Suppressor macrophage (primary cell): Measurements from ENCODE around the gene PDZRN4.

Experiments
- DNase-seq, 4 experiments: peaks; one replicate each; pipeline ENCODE4 v3.0.0-alpha.2; 2020 to 2022

Gene PDZRN4

DNA sequence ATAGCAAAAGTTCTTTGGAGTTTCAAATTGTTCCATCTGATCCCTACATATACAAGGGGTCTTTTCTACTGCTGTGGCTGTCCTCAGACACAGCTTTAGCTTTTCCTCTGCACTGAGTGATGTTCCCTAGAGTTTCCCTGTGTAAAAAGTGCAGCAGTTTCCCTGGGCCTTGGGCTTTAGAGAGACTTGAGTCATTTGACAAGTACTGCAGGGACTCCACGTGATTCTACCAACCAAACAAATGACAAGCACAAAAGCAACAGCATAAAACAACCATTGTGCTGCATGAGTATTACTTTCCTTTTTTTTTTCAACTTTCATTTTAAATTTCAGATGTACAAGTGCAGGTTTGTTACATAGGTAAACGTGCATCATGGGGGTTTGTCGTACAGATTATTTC lies 272.8 kb downstream of the PDZRN4 start:
- no peak for DNase-seq

DNA sequence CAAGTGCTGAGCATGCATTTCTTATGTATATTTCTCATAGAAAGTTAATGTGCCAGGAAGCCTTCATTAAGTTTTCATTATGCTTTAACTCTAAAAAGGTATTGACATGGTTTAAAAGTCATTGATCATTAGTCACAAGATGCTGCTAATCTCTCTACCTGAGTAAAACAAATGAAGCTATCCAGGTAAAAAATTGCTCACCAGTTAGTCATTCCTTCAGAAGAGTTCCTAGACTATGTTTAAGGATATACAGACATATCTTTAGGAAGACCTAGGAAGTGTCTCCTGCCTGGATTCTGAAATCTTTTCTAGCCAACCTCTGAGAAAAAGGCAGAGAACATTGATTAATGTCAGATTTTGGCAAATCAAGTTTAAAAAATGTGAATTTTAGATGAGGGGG lies 274.2 kb downstream of the PDZRN4 start:
- no peak for DNase-seq

DNA sequence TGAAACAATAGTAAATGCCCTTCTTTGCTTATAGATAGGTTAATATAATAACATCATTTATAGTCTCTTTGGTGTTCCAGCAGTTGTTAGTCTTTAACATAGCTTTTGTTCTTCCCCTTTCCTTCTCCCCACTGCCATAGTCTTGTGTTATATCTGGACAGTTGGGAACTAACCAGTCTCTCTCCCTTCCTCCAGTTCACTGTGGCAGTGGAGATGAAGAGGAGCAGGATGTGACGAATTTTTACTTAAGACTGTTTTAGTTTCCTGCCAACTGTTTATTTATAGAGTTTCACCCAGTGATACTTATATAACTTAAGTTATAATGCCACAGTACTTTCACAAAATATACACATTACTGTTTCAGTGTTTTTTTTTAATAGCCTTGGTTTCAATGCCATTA lies 277.4 kb downstream of the PDZRN4 start:
- peak; percentile 4 to 37 (median 16) for DNase-seq

DNA sequence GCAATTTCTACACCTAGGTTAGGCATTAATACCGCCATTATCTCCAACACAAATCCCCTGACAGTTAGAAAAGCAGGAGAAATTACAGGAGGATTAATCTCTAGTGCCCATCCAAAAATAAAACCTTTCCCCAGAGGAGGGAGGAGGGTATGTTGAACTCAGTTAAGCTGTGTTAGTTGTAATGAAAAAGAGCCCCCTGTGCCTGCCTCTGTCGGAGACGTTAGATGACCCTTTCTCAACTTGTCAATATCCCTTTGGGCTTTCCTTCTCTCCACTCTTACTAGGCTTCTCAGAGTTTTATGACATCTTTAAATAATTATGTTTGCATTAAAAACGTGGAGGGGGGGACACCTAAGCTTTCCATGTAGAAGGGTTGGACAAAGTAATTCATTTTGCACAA lies 278.2 kb downstream of the PDZRN4 start:
- DNase-seq = no peak

DNA sequence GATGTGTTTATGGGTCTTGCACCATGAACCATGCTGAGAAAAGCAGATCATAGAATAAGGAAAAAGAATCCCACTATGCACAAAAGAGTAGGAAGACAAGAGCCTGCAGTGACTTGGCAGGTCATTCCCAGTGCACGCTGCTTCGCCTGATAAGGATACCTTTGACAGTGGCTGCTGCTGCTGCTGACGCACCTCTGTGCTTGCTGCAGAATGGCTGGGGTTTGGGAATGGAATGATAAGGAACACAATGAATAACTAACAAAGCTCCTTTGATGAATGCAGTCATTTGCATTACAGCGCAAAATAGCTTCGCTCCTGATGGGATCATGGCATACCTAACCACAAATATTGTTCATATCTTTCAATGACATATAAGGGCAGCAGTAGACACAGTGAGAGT lies 278.7 kb downstream of the PDZRN4 start:
- no peak for DNase-seq

DNA sequence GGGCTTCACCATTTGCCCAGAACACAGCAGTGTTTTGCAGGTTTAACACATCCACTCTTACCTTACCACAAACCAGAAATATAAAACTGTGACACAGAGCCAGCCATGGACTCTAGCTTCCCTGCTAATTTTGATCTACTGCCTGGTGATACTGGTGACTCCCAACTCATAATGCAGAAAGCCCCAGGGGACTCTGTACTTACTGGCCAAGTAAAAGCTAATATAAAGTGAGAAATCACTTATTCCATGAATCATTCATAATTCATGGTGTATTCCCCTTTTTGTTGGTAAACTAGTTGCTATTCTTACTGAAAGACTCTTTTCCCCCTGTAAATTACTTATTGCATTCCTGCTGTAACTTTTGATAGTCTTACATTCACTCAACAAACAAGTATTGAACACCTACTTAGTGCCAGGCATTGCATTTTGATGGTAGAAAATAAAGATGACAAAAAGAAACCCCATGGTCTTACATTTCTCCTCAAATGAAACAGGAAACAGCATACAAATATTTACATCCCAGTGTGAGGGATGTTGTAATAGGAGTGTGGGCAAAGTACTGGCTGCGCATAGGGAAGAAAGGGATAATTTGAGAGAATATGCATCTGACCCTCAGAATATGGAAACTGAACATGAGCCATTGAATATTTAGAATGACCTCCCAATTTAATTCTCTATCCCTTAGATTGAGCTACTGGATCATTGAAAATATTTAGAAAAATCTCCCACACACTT lies 279.6 kb downstream of the PDZRN4 start:
- peak; percentile 13 to 58 (median 46) for DNase-seq

DNA sequence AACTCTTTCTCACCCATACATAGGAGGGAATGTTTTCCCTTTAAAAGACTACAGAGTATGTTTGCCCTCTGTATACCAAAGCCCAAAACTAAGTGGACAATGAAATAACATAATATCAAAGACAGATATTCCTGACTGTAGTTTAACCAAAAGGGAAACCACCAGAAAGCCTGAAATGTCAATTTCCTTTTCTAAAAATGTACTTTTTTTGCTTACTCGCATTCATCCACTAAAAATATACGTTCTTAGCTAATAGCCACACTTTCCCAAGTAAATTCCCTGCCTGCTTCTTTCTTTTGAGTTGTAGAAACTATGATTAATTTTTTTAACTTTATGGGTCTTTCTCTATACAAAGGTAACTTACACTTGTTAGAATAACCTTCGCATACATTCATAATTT lies 280.2 kb downstream of the PDZRN4 start:
- DNase-seq = peak in 1 of 4 experiments; percentile 31

DNA sequence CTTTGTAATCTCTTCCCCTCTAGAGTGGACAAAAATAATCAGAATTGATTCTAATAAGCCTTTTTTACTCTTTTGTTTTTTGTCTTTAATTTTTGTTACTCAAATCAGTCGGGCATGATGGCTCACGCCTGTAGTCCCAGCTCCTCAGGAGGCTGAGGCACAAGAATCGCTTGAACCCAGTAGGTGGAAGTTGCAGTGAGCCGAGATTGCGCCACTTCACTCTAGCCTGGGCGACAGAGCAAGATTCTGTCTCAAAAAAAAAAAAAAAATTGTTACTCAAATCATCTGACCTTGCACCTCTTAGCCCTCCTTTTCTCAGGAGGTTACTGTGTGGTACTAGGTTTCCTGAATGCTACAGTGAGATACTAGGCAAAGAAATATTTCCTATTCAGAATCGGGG lies 280.6 kb downstream of the PDZRN4 start:
- DNase-seq = peak; percentile 10 to 42 (median 35)

DNA sequence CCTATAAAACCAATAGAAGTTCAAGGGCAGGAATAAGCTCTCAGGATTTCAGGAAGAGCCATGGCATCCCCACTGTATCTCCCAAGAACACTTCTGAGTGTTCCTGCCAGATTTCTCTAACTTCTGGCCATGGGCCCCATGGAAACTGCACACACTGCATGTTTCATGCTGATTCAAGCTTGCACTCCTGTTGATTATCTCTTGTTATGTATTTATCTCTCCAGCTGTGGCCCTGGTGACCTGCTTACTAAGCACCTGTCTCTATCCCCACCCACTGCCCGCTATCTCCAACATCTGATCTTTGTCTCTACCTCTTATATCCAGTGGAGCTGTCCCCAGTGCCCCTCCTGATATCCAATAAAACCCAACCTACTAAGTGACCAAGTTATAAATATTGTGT lies 285.3 kb downstream of the PDZRN4 start:
- no peak for DNase-seq

DNA sequence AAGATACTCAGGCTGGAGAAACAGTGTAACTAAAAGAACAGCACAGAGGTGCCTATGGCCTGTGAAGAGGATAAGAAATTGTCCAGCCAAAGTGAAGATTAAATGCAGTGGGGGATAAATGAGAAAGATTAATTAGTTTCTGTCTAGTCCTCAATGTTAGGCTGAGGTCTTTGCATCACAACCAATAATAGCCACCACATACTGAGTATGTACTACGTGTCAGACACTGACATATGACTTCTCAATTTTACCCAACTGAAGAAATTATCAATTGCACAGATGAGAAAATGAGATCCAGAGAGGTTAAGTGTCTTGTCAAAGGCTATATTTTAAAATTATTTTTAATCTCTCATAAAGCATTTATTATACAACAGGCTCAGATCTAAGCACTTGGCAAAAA lies 285.9 kb downstream of the PDZRN4 start:
- no peak for DNase-seq

DNA sequence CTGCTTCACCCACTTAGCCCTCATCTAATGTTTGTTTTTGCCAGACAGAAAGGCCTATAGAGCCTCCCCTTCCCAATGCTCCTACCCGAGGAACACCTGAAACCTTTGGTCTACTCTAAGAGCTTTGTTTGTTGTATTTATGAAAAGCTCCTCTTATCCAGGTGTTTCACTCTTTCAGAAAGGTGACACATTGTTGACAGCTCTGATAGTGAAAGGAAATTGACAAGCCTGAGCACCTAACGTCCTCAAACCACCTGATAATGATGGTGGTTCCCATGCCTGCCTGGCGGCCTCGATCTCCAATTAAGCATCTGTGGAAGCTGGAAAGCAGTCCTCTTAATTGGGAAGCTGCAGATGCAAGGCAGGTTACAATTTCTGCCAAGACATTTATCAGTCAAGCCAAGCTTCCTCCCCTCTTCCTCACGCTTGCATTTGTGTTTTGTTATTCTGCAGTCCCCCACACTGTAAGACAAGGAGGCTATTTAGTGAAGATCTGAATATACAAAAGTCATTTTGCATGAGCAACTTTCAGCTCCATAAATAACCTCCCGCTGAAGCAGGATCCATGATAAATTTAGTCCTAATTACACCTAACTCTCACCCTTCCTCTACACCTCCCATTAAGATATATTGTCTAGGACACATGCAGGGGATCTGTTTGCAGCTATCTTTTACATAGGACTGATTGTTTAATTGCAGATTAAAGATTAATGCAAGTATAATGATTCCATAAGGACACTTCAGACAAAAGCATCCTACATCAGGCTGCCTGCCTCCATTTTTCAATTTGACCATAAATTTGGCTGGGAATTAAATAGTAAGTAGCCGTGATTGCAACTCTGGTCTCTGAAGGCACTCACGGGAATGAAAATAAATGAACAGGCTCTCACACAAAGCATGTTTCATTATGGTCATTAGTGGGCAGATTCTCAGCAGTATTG lies 288.6 kb downstream of the PDZRN4 start:
- no peak for DNase-seq

DNA sequence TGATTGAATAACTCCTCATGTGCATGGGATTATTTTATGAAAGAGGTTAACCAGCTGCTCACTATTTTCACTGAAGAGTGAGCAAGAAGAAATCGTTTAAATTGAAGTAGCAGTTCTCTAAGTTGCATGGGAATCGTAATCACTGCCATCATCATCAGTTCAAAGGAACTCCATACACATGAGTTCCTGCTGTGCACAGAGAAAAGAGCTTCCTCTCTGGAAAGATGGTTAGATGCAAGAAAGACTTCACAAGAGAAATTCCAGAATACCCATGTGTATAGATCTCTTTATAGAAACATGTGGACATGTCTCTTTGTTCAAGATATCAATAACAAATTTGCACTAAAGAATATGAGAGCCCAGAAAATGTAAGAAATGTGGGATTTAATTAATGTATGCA lies 291.3 kb downstream of the PDZRN4 start:
- no peak for DNase-seq

DNA sequence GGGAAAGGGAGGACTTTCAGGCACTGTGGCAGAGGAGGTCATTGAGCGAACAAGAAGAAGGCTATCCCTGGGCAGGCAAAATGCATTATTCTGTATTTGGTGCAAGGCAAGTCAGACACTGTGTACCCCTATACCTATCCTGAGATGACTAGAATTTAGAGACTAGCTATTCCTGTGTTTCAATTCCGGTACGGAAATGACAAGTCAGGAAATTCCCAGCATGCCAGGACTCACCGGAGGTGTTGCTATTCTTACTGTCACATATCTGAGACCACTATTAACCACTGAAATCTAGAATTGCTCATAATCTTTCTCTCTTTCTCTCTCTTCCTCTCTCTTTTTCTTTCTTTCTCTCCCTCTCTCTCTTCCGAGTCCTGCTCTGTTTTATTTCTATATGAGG lies 297.1 kb downstream of the PDZRN4 start:
- DNase-seq = no peak

DNA sequence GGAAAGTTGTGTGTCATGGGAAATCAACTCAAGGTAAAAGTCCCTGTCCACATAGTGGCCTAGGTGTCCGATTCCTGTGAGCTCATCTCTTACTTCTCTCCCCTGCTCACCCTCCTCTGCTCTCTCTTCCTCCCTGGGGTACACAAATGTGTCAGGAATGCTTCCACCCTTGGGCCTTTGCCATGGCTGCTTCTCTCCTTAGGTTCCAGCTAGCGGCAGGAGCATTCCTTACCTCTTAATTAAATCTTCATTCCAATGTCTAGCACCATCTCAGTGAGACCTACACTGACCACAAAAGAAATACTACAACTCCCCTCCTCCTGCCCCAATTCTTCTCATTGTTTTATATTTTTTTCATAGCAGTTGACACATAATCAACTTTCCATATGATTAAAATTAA lies 298.6 kb downstream of the PDZRN4 start:
- no peak for DNase-seq

DNA sequence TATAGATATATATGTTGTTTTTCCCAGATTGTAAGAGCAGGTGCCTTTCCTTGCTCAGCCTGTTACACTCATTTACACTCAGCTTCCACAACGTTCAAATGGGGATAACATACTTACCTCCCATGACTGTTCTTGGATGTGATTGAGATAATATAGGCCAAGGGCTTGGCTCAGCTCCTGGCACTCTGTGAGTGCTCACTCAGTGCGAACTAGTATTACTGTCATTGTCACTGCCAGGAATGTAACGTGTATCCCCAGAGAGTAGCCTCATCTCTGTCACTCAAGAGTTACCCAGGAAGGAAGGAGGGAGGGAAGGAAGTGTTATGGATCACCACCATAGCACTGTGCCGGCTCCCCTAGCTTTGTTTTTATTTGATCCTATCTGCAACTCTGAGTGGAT lies 307.9 kb downstream of the PDZRN4 start:
- DNase-seq = no peak

DNA sequence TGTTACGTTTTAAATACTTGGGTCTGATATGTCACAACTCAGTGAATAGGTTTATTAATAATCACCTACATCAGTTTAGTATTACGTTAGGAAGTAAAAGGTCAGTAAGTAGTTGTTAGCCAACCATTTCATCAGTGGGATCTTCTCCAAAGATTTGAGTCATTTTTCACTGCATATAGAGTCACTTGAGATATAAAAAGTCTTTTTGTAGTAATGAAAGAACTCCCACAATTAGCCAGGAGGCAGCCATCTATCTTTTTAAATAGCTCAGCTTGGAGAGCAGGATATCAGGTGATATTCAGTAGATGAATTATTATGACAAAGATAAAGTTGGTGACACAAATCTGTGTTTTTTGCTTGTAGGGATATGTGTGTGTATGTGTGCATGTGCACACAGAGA lies 309.3 kb downstream of the PDZRN4 start:
- no peak for DNase-seq

DNA sequence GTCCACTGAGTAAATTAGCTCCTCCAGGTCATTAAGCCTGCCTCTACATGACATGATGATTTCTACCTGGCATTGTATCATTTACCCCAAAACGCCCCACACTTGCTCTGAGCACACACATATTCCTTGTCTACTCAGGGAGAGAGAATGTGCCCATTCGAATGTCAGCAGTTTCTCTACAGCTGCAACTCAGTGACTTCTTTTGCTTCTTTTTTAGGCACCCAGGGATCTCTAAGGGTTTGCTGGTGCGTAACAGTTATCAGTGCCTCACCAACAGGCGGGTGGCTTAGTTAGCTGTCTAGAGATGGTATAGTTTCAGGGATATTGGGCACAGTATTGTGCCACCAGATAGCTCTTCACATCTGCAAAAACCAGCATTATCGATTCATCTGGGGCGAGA lies 316.9 kb downstream of the PDZRN4 start:
- DNase-seq = no peak

DNA sequence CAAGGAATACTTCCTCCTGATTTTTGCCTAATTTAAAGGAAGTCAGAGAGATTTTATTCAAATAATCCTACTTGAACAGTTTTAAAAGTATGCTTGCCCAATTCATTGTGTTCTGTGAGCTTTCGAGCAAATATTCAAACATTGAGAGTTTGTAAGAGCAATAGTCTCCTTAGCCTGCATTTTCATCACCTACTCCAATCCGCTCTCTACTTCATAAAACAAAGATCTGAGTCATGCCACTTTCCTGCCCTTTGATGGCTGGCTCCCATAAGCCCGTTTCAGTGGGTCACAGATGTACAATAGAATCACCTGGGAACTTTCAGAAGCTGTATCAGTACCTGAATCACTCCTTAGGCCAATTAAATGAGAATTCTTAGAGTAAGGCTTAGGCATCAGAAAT lies 319.2 kb downstream of the PDZRN4 start:
- no peak for DNase-seq

DNA sequence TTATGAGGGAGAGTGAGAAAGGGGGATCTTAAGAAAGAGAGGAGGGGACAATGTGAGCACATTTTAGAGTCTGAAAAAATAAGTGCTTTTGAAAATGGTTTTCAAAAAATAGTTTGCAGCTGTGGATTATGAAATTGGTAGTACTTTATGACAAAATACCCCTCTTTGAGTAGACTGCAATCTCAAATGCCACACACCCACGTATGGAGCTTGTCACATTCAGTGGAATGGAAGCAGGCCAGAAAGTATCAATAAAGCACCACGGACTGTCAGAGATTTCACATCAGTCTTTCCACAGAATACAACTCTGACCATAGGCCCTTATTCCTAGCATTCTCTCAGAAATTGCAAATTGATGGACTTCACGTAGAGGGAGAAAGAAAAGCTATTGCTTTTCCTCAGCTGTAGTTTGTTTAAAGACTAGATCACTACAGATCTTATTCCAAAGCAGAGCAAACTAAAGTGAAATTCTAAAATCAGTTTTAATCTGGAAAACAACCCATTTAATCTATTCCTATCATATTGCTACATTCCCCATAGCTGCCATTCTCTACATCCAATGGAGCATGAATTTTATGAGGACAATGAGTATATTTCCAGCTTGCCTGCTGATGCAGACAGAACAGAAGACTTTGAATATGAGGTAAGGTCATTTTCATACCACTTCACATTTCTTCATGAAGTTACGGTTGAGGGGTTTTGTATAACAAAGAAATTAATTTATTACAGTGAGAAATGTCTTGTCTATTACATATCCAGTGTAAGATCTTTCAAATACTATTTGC lies 321.3 kb downstream of the PDZRN4 start:
- peak; percentile 37 to 71 (median 59) for DNase-seq

DNA sequence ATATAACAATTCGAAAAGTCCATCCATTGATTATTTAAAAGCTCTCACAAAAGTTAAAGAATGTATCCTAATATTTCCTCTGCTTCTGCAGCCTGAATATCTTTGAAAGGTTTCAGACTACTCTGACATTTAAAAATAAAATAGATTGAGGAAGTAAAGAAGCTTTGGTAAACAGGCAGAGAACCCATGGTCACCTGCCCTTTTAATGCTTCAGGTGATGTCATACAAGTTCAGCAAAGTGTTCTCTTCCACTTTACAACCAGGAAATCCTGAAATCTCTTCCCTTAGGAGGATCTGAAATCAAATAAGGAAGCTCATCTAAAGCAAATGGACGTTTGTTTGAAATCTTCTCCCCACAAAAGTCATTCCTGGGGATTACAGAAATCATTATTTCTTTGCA lies 322.4 kb downstream of the PDZRN4 start:
- peak; percentile 26 to 71 (median 56) for DNase-seq

DNA sequence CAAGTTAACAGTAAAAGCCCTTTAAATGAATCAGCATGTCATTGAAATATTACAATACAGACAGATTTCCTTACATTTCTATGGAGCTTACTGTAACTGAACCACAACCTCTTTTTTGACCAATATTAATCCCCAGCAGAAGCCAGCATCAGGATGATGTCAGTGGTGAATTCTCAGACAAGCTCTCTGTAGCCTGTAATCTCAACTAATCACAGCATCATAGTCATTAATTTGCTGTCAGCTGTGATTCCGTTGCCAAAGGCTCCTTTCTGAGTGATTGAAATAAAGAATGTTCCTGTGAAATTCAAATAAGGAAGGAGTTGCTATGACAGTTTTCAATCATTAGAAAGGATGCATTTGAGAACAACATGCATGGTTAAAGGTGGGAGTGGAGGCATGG lies 323.1 kb downstream of the PDZRN4 start:
- no peak for DNase-seq

DNA sequence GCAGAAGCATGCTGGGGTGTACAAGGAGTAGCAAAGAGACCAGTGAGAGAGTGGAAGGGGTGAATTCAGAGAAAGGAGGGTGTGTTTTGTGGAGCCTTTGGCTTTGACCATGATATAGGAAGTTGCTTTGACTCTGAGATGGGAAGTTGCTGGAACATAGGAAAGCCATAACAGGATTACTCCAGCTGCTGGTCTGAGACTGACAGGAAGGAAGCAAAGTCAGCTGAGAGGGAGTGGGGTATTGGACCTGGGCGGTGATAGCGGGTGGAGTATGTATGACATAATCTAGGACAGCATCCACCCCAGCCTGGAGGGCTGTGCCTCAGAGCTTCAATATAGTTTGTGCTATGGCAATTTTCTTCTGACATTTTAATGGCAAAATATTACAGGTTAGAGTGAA lies 324.4 kb downstream of the PDZRN4 start:
- peak; percentile 26 to 73 (median 56) for DNase-seq
